CD14-positive monocyte (primary cell): ENCODE data around the gene UBR7. TPM values are rescaled to one million over a fixed set of nuclear protein-coding genes. Genes with fewer than 3 reads are reported as not detected.

ENCODE experiments used
- DNase-seq, 3 donors: peaks; one replicate each; pipeline ENCODE4 v3.0.0-alpha.2; 2011 to 2022
- H2AFZ ChIP-seq: 2 replicates; pipeline ENCODE4 v1.6.0; 2012; ENCODE audit warnings: mild to moderate bottlenecking, low read depth, low read length, inconsistent platforms; ENCODE audit not compliant: insufficient read depth, poor library complexity, severe bottlenecking
- H3K27ac ChIP-seq, 2 donors: 1 replicate in 1 of 2; 2 replicates in 1 of 2; pipeline ENCODE4 v1.5.1; 2012 to 2013; ENCODE audit warnings: low read length in 2 of 2, control low read depth in 1 of 2, inconsistent platforms in 1 of 2, low read depth in 1 of 2, mild to moderate bottlenecking in 1 of 2
- H3K27me3 ChIP-seq, 2 donors: one replicate each; pipeline versions ENCODE4 v1.6.0 to v1.6.1; 2011 to 2013; ENCODE audit warnings: low read length in 2 of 2; ENCODE audit not compliant: control insufficient read depth in 2 of 2, insufficient read depth in 2 of 2
- H3K36me3 ChIP-seq, 2 donors: replicated peaks in 1 of 2; 1 replicate in 1 of 2; 2 replicates in 1 of 2; pipeline versions ENCODE4 v1.5.1 to v1.6.1; 2012 to 2013; ENCODE audit warnings: low read length in 2 of 2, control low read depth in 1 of 2, inconsistent platforms in 1 of 2, mild to moderate bottlenecking in 1 of 2; ENCODE audit not compliant: insufficient read depth in 2 of 2, control insufficient read depth in 1 of 2
- H3K4me1 ChIP-seq, 2 donors: 1 replicate in 1 of 2; 2 replicates in 1 of 2; pipeline versions ENCODE4 v1.5.1 to v1.6.1; 2012 to 2013; ENCODE audit warnings: low read length in 2 of 2, control low read depth in 1 of 2, inconsistent platforms in 1 of 2, mild to moderate bottlenecking in 1 of 2, moderate library complexity in 1 of 2; ENCODE audit not compliant: insufficient read depth in 2 of 2, control insufficient read depth in 1 of 2
- H3K4me2 ChIP-seq: replicated peaks from 2 replicates; pipeline ENCODE3; 2012; ENCODE audit warnings: low read length, moderate library complexity, mild to moderate bottlenecking; ENCODE audit not compliant: poor library complexity, severe bottlenecking; ENCODE audit errors: extremely low read depth
- H3K4me3 ChIP-seq, 3 experiments: fragments of 200-600 bp in 1 of 3; sonication (generic) in 1 of 3; replicated peaks in 1 of 3; 1 replicate in 2 of 3; 2 replicates in 1 of 3; pipeline ENCODE4 v1.5.1; 2011 to 2013; ENCODE audit warnings: low read length in 3 of 3, mild to moderate bottlenecking in 3 of 3, control low read depth in 2 of 3, low read depth in 2 of 3, inconsistent platforms in 1 of 3, moderate library complexity in 1 of 3
- H3K79me2 ChIP-seq: 2 replicates; pipeline ENCODE4 v1.6.0; 2012; ENCODE audit warnings: mild to moderate bottlenecking, control low read depth, inconsistent platforms, low read length, moderate library complexity; ENCODE audit not compliant: insufficient read depth
- H3K9ac ChIP-seq: 2 replicates; pipeline ENCODE4 v1.6.0; 2017; ENCODE audit warnings: low read length, mild to moderate bottlenecking; ENCODE audit not compliant: insufficient read depth, poor library complexity, severe bottlenecking
- H3K9me3 ChIP-seq, 2 donors: replicated peaks in 1 of 2; 1 replicate in 1 of 2; 2 replicates in 1 of 2; pipeline versions ENCODE4 v1.5.1 to v1.6.1; 2012 to 2013; ENCODE audit warnings: low read length in 2 of 2, control low read depth in 1 of 2; ENCODE audit not compliant: control insufficient read depth in 1 of 2, insufficient read depth in 1 of 2
- H4K20me1 ChIP-seq: 2 replicates; pipeline ENCODE4 v1.6.0; 2012; ENCODE audit warnings: mild to moderate bottlenecking, low read length, control low read depth, moderate library complexity; ENCODE audit not compliant: insufficient read depth
- H3K27ac Mint-ChIP-seq, 7 donors: one replicate each; pipeline ENCODE4 v1.8.0; 2020; ENCODE audit warnings: mild to moderate bottlenecking in 7 of 7, mixed read lengths in 7 of 7, moderate library complexity in 6 of 7, inconsistent platforms in 2 of 7
- H3K27me3 Mint-ChIP-seq, 3 donors: one replicate each; pipeline ENCODE4 v1.8.0; 2021 to 2022; ENCODE audit warnings: low read depth in 3 of 3, mild to moderate bottlenecking in 3 of 3, mixed read lengths in 3 of 3, moderate library complexity in 3 of 3, inconsistent platforms in 1 of 3
- H3K36me3 Mint-ChIP-seq, 2 donors: one replicate each; pipeline ENCODE4 v1.8.0; 2020; ENCODE audit warnings: mixed read lengths in 2 of 2, inconsistent platforms in 1 of 2, mild to moderate bottlenecking in 1 of 2
- H3K4me1 Mint-ChIP-seq: one replicate; pipeline ENCODE4 v1.8.0; 2020; ENCODE audit warnings: mild to moderate bottlenecking, mixed read lengths
- H3K4me3 Mint-ChIP-seq, 2 donors: one replicate each; pipeline ENCODE4 v1.8.0; 2020; ENCODE audit warnings: mild to moderate bottlenecking in 2 of 2, mixed read lengths in 2 of 2, moderate library complexity in 1 of 2
- H3K9me3 Mint-ChIP-seq, 7 donors: one replicate each; pipeline ENCODE4 v1.8.0; 2020 to 2022; ENCODE audit warnings: mixed read lengths in 7 of 7, mild to moderate bottlenecking in 6 of 7, moderate library complexity in 6 of 7, inconsistent platforms in 2 of 7
- CTCF ChIP-seq: fragments of 200-600 bp; IDR thresholded peaks from one replicate; pipeline ENCODE4 v1.8.0; 2022; ENCODE audit warnings: antibody characterized with exemption, mild to moderate bottlenecking
- WGBS: methylation state at CpG from one replicate; pipeline ENCODE4 v1.1.5; 2013; ENCODE audit warnings: missing lambda C conversion rate; ENCODE audit not compliant: insufficient coverage; 5-methylcytosine and 5-hydroxymethylcytosine counted together
- intact Hi-C, 2 donors: fragments of 100-400 bp; cut with micrococcal nuclease; formaldehyde crosslinking; loops; one replicate each; pipeline versions ENCODE4 v1.15.0 to v1.15.1; 2023
- polyA plus RNA-seq, 3 donors: library from polyadenylated mRNA; depleted of rRNA in 1 of 3; unstranded in 2 of 3; stranded (reverse) in 1 of 3; fragments of 300-500 nt in 2 of 3; fragments of >200 nt in 1 of 3; fragmentation: Illumina TruSeq in 2 of 3; gene quantifications; 1 replicate in 2 of 3; 2 replicates in 1 of 3; pipeline ENCODE4 v1.2.3, GENCODE V29; 2012 to 2021

Gene UBR7
- polyA plus RNA-seq, 3 donors, result 8.2 to 16.7 (median 14.0) TPM

GRCh38 chr14:93262446-93262845, 55.4 kb downstream of the UBR7 start:
- Histone ChIP-seq H3K79me2 (peaks cover 1% of the 10 kb centered on the region), H3K27ac (no peak overlapping the region), H4K20me1 (peaks cover 32% of the 10 kb centered on the region), H3K4me3 (no peak overlapping the region), H3K36me3 (peaks cover 36 to 63% of the 10 kb centered on the region in 2 donors), H3K9ac (no peak overlapping the region), H3K9me3 (no peaks in the 10 kb centered on the region), H3K4me1 (no peaks in the 10 kb centered on the region), H3K4me2 (no peak overlapping the region), H3K27me3 (no peaks in the 10 kb centered on the region), H2AFZ (no peak overlapping the region)
- no peaks in the 10 kb centered on the region for H3K4me1 Mint-ChIP-seq
- peak overlapping the region in 1 of 7 donors; percentile 30 for H3K27ac Mint-ChIP-seq
- H3K36me3 Mint-ChIP-seq, result peaks cover 41 to 62% of the 10 kb centered on the region in 2 donors
- WGBS, result no CpG with 5 or more reads among the region's 2 CpGs
- no peak overlapping the region for H3K4me3 Mint-ChIP-seq
- H3K27me3 Mint-ChIP-seq, result no peaks in the 10 kb centered on the region
- H3K9me3 Mint-ChIP-seq, result no peaks in the 10 kb centered on the region
- TF ChIP-seq CTCF, result no peak
- no peak for DNase-seq
- intact Hi-C loops, result no loop called here

GRCh38 chr14:93263416-93263815, 56.4 kb downstream of the UBR7 start:
- H3K27ac Mint-ChIP-seq, result no peak overlapping the region
- WGBS, result 100% methylated on average over 1 of the region's 1 CpG
- intact Hi-C loops, result no loop called here

More at GRCh38 chr14:93263416-93263815, 56.4 kb downstream of the UBR7 start:
- Histone ChIP-seq H2AFZ (no peak overlapping the region), H3K36me3 (peaks cover 36 to 58% of the 10 kb centered on the region in 2 donors), H3K4me3 (no peak overlapping the region), H3K27ac (no peak overlapping the region), H3K79me2 (peaks cover 9% of the 10 kb centered on the region), H3K4me2 (no peak overlapping the region), H4K20me1 (peaks cover 40% of the 10 kb centered on the region), H3K9me3 (no peaks in the 10 kb centered on the region), H3K9ac (no peak overlapping the region), H3K4me1 (no peaks in the 10 kb centered on the region), H3K27me3 (no peaks in the 10 kb centered on the region)
- Mint-ChIP-seq H3K9me3 (no peaks in the 10 kb centered on the region), H3K4me1 (no peaks in the 10 kb centered on the region), H3K36me3 (peaks cover 40 to 60% of the 10 kb centered on the region in 2 donors), H3K4me3 (no peak overlapping the region), H3K27me3 (no peaks in the 10 kb centered on the region)
- DNase-seq, result no peak
- no peak for TF ChIP-seq CTCF
